ENCODE measurements around the gene CACNG8.

DNA sequence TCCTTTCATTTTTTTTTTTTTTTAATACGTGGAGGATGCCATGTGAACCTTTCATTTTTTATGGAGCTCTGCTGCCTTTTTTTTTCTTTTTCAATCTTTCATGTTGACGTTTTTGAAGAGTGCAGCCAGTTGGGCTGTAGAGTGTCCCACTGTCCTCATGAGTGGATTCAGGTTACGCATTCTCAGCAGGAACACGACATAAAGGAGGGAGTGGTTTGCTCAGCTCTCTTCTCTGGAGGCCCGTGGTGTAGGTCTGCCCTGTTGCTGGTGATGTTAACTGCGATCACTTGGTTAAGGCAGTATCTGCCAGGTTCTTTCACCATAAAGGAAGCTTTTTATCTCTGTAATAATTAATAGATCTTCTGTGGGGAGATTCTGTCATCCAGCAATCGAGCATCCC lies 26.7 kb upstream of the CACNG8 start:
- no peak for TF ChIP-seq ZBTB8A (tag by site-specific recombination; IDR thresholded peaks at IDR 0.05)
- TF ChIP-seq REST (tag by site-specific recombination; IDR thresholded peaks at IDR 0.05), result no peak
- TF ChIP-seq PATZ1 (tag by site-specific recombination; IDR thresholded peaks at IDR 0.05), result no peak
- TF ChIP-seq CTCF (tag by site-specific recombination; IDR thresholded peaks at IDR 0.05), result no peak

All from HEK293 (cell line).